GM18526 (cell line): Measurements from ENCODE around the gene CCDC92.

ENCODE experiments used
- POLR2A ChIP-seq: IDR thresholded peaks from 3 replicates; pipeline ENCODE4 v1.6.1; 2011; ENCODE audit not compliant: insufficient read length; ENCODE audit errors: extremely low read depth

CCDC92 gene

GRCh38 chr12:123928274-123928865 lies 44.3 kb downstream of the CCDC92 start:
- TF ChIP-seq POLR2A, result no peak

- no peak for TF ChIP-seq POLR2A
Measured at GRCh38 chr12:123924539-123924938, 48.1 kb downstream of the CCDC92 start.

GRCh38 chr12:123923927-123924326 lies 48.7 kb downstream of the CCDC92 start:
- TF ChIP-seq POLR2A, result no peak

- no peak for TF ChIP-seq POLR2A
Measured at GRCh38 chr12:123923038-123923437, 49.6 kb downstream of the CCDC92 start.

GRCh38 chr12:123919980-123920360 lies 52.7 kb downstream of the CCDC92 start:
- TF ChIP-seq POLR2A, result no peak

GRCh38 chr12:123917337-123917850 lies 55.2 kb downstream of the CCDC92 start:
- TF ChIP-seq POLR2A, result no peak

GRCh38 chr12:123916729-123917128 lies 55.9 kb downstream of the CCDC92 start:
- TF ChIP-seq POLR2A, result no peak

- TF ChIP-seq POLR2A, result no peak
Measured at GRCh38 chr12:123914726-123915333, 57.8 kb downstream of the CCDC92 start.

- no peak for TF ChIP-seq POLR2A
Measured at GRCh38 chr12:123912415-123913380, 59.9 kb downstream of the CCDC92 start.

GRCh38 chr12:123910761-123911193 lies 61.9 kb downstream of the CCDC92 start:
- no peak for TF ChIP-seq POLR2A

GRCh38 chr12:123910057-123910456 lies 62.6 kb downstream of the CCDC92 start:
- no peak for TF ChIP-seq POLR2A

- no peak for TF ChIP-seq POLR2A
Measured at GRCh38 chr12:123908884-123909725, 63.5 kb downstream of the CCDC92 start.

- no peak for TF ChIP-seq POLR2A
Measured at GRCh38 chr12:123907726-123908476, 64.7 kb downstream of the CCDC92 start.
